OCI-LY3 (cell line): ENCODE data around the gene EYS.

Experiments used
- CTCF ChIP-seq: fragments of 200-600, 300-600 bp; sonication (generic); IDR thresholded peaks from 2 replicates; pipeline ENCODE4 v1.5.1; 2014; ENCODE audit warnings: antibody characterized with exemption, low read length, low read depth
- EZH2phosphoT487 ChIP-seq: fragments of 200-600 bp; shearing (Covaris generic); IDR thresholded peaks from 2 replicates; pipeline ENCODE4 v1.6.1; 2018; ENCODE audit warnings: antibody characterized with exemption, mixed run types, low read depth

- TF ChIP-seq CTCF (no peak), EZH2phosphoT487 (no peak)
Measured at GRCh38 chr6:64507661-64508060, 1199.4 kb downstream of the EYS start.
